ENCODE data around the gene NBEAL2. TPM values are rescaled to one million over a fixed set of nuclear protein-coding genes. Genes with fewer than 3 reads are reported as not detected.

Gene NBEAL2
- total RNA-seq, 1 donor from 2014 or later, result 14.8 TPM

GRCh38 chr3:46954178-46954577 is 25.3 kb upstream of the NBEAL2 start:
- H3K27ac Mint-ChIP-seq (ENCODE audit: unreplicated experiment), result no peak overlapping the region
- peaks cover 94% of the 10 kb centered on the region for H4K20me1 ChIP-seq (ENCODE audit: insufficient read depth, low read length)
- no peak for FAIRE-seq

GRCh38 chr3:46955157-46955556 is 24.3 kb upstream of the NBEAL2 start:
- Histone ChIP-seq H3K4me3 (ENCODE audit: insufficient read depth, low read depth, low read length) (no peak overlapping the region), H3K36me3 (ENCODE audit: insufficient read depth, low read length) (no peaks in the 10 kb centered on the region), H3K27ac (ENCODE audit: low read depth, low read length) (no peak overlapping the region), H3K79me2 (ENCODE audit: insufficient read depth, low read length) (peaks cover 98% of the 10 kb centered on the region), H4K20me1 (ENCODE audit: insufficient read depth, low read length) (peaks cover 94% of the 10 kb centered on the region), H3K9me3 (ENCODE audit: insufficient read depth, low read depth, low read length) (no peaks in the 10 kb centered on the region), H3K9ac (ENCODE audit: low read length) (no peak overlapping the region), H2AFZ (ENCODE audit: low read depth, low read length) (no peak overlapping the region), H3K4me2 (ENCODE audit: low read length) (no peak overlapping the region), H3K27me3 (ENCODE audit: insufficient read depth, low read length) (no peaks in the 10 kb centered on the region), H3K4me1 (ENCODE audit: insufficient read depth, low read length) (peaks cover 10% of the 10 kb centered on the region)
- Mint-ChIP-seq H3K27ac (ENCODE audit: unreplicated experiment) (no peak overlapping the region), H3K4me1 (ENCODE audit: low read depth, unreplicated experiment) (peaks cover 34% of the 10 kb centered on the region), H3K4me3 (ENCODE audit: unreplicated experiment) (no peak overlapping the region), H3K36me3 (ENCODE audit: low read depth, unreplicated experiment) (peaks cover 12% of the 10 kb centered on the region), H3K27me3 (ENCODE audit: low read depth, unreplicated experiment) (no peaks in the 10 kb centered on the region), H3K9me3 (ENCODE audit: unreplicated experiment) (no peaks in the 10 kb centered on the region)
- DNase-seq (ENCODE audit: low read depth) (no peak), FAIRE-seq (no peak)
- TF ChIP-seq EZH2 (IDR thresholded peaks at IDR 0.05; ENCODE audit: insufficient read depth, low read length) (no peak), CTCF (IDR thresholded peaks at IDR 0.05; ENCODE audit: insufficient read depth, low read depth, low read length) (no peak)

More at GRCh38 chr3:46954178-46954577, 25.3 kb upstream of the NBEAL2 start:
- Mint-ChIP-seq H3K9me3 (ENCODE audit: unreplicated experiment) (no peaks in the 10 kb centered on the region), H3K4me3 (ENCODE audit: unreplicated experiment) (no peak overlapping the region), H3K4me1 (ENCODE audit: low read depth, unreplicated experiment) (peaks cover 25% of the 10 kb centered on the region), H3K36me3 (ENCODE audit: low read depth, unreplicated experiment) (peaks cover 12% of the 10 kb centered on the region), H3K27me3 (ENCODE audit: low read depth, unreplicated experiment) (no peaks in the 10 kb centered on the region)
- no peak overlapping the region for H3K4me2 ChIP-seq (ENCODE audit: low read length)
- peaks cover 98% of the 10 kb centered on the region for H3K79me2 ChIP-seq (ENCODE audit: insufficient read depth, low read length)
- no peak overlapping the region for H3K9ac ChIP-seq (ENCODE audit: low read length)
- H3K27ac ChIP-seq (ENCODE audit: low read depth, low read length), result no peak overlapping the region
- H3K27me3 ChIP-seq (ENCODE audit: insufficient read depth, low read length), result no peaks in the 10 kb centered on the region
- H2AFZ ChIP-seq (ENCODE audit: low read depth, low read length), result no peak overlapping the region
- DNase-seq (ENCODE audit: low read depth), result no peak
- peaks cover 8% of the 10 kb centered on the region for H3K4me1 ChIP-seq (ENCODE audit: insufficient read depth, low read length)
- no peak overlapping the region for H3K4me3 ChIP-seq (ENCODE audit: insufficient read depth, low read depth, low read length)
- no peaks in the 10 kb centered on the region for H3K36me3 ChIP-seq (ENCODE audit: insufficient read depth, low read length)
- TF ChIP-seq EZH2 (IDR thresholded peaks at IDR 0.05; ENCODE audit: insufficient read depth, low read length), result no peak
- no peak for TF ChIP-seq CTCF (IDR thresholded peaks at IDR 0.05; ENCODE audit: insufficient read depth, low read depth, low read length)
- H3K9me3 ChIP-seq (ENCODE audit: insufficient read depth, low read depth, low read length), result no peaks in the 10 kb centered on the region

GRCh38 chr3:46955801-46956259 is 23.6 kb upstream of the NBEAL2 start:
- peak overlapping the region; percentile 14 for H3K27ac Mint-ChIP-seq (ENCODE audit: unreplicated experiment)
- no peak for DNase-seq (ENCODE audit: low read depth)
- no peak for FAIRE-seq

More at GRCh38 chr3:46955801-46956259, 23.6 kb upstream of the NBEAL2 start:
- Mint-ChIP-seq H3K4me3 (ENCODE audit: unreplicated experiment) (no peak overlapping the region), H3K9me3 (ENCODE audit: unreplicated experiment) (no peaks in the 10 kb centered on the region), H3K4me1 (ENCODE audit: low read depth, unreplicated experiment) (peaks cover 40% of the 10 kb centered on the region), H3K27me3 (ENCODE audit: low read depth, unreplicated experiment) (no peaks in the 10 kb centered on the region), H3K36me3 (ENCODE audit: low read depth, unreplicated experiment) (peaks cover 12% of the 10 kb centered on the region)
- H3K79me2 ChIP-seq (ENCODE audit: insufficient read depth, low read length), result peaks cover 98% of the 10 kb centered on the region
- H3K36me3 ChIP-seq (ENCODE audit: insufficient read depth, low read length), result no peaks in the 10 kb centered on the region
- no peak overlapping the region for H3K27ac ChIP-seq (ENCODE audit: low read depth, low read length)
- no peaks in the 10 kb centered on the region for H3K9me3 ChIP-seq (ENCODE audit: insufficient read depth, low read depth, low read length)
- TF ChIP-seq EZH2 (IDR thresholded peaks at IDR 0.05; ENCODE audit: insufficient read depth, low read length), result no peak
- TF ChIP-seq CTCF (IDR thresholded peaks at IDR 0.05; ENCODE audit: insufficient read depth, low read depth, low read length), result no peak
- H3K4me3 ChIP-seq (ENCODE audit: insufficient read depth, low read depth, low read length), result no peak overlapping the region
- no peak overlapping the region for H3K4me2 ChIP-seq (ENCODE audit: low read length)
- H3K9ac ChIP-seq (ENCODE audit: low read length), result no peak overlapping the region
- H3K27me3 ChIP-seq (ENCODE audit: insufficient read depth, low read length), result no peaks in the 10 kb centered on the region
- peaks cover 94% of the 10 kb centered on the region for H4K20me1 ChIP-seq (ENCODE audit: insufficient read depth, low read length)
- H3K4me1 ChIP-seq (ENCODE audit: insufficient read depth, low read length), result peaks cover 15% of the 10 kb centered on the region
- no peak overlapping the region for H2AFZ ChIP-seq (ENCODE audit: low read depth, low read length)

All from astrocyte (in vitro differentiated cells and primary cell).